ENCODE data around the gene IQCB1. TPM values are rescaled to one million over a fixed set of nuclear protein-coding genes. Genes with fewer than 3 reads are reported as not detected.
"Not testable (repeated sequence)": the region's sequence is repeated elsewhere in the genome, so short reads cannot be mapped to it uniquely, and the experiment has no call there.

Gene IQCB1
- total and polyA plus RNA-seq, 11 donors, result 5.1 to 10.3 (median 6.3) TPM

GRCh38 chr3:121781611-121782010 is 53.2 kb downstream of the IQCB1 start:
- H3K27me3 ChIP-seq, result no peaks in the 10 kb centered on the region
- ATAC-seq (no peak), DNase-seq (no peak)
- 98% methylated on average over 7 of the region's 7 CpGs for WGBS, 4 donors
- intact Hi-C loops (cut with DNase I), result no loop called here
- H3K4me3 ChIP-seq, result no peak overlapping the region
- peaks cover 0 to 94% (median 61%) of the 10 kb centered on the region in 9 donors for H3K36me3 ChIP-seq
- TF ChIP-seq CTCF (IDR thresholded peaks at IDR 0.05), result no peak
- TF ChIP-seq POLR2A (IDR thresholded peaks at IDR 0.05), result no peak
- no peak overlapping the region for H3K27ac ChIP-seq
- peaks cover 0 to 7% (median 0%) of the 10 kb centered on the region in 12 donors for H3K4me1 ChIP-seq
- no peaks in the 10 kb centered on the region for H3K9me3 ChIP-seq

- intact Hi-C loops (cut with DNase I); H3K27me3 ChIP-seq; DNase-seq; H3K4me3 ChIP-seq; H3K27ac ChIP-seq; H3K4me1 ChIP-seq; ATAC-seq; H3K9me3 ChIP-seq: not testable (repeated sequence)
- H3K36me3 ChIP-seq, result peaks cover 0 to 96% (median 88%) of the 10 kb centered on the region in 9 donors
- WGBS, 4 donors, result 98 to 99% (median 98%) methylated on average over 4 of the region's 4 CpGs
Measured at GRCh38 chr3:121775095-121775494, 59.8 kb downstream of the IQCB1 start.

GRCh38 chr3:121769246-121769645 is 65.6 kb downstream of the IQCB1 start:
- intact Hi-C loops (cut with DNase I), result no loop called here
- no peaks in the 10 kb centered on the region for H3K9me3 ChIP-seq
- H3K27ac ChIP-seq, result no peak overlapping the region
- H3K4me1 ChIP-seq, result no peaks in the 10 kb centered on the region
- H3K4me3 ChIP-seq, result no peak overlapping the region
- WGBS, 4 donors, result 94 to 99% (median 97%) methylated on average over 1 of the region's 1 CpG
- H3K36me3 ChIP-seq, result peaks cover 0 to 55% (median 47%) of the 10 kb centered on the region in 9 donors
- TF ChIP-seq POLR2A (IDR thresholded peaks at IDR 0.05), result no peak
- TF ChIP-seq CTCF (IDR thresholded peaks at IDR 0.05), result no peak
- DNase-seq (no peak), ATAC-seq (no peak)
- no peaks in the 10 kb centered on the region for H3K27me3 ChIP-seq

GRCh38 chr3:121768452-121768851 is 66.4 kb downstream of the IQCB1 start:
- ATAC-seq (no peak), DNase-seq (no peak)
- intact Hi-C loops (cut with DNase I), result no loop called here
- Histone ChIP-seq H3K9me3 (no peaks in the 10 kb centered on the region), H3K4me3 (no peak overlapping the region), H3K27me3 (no peaks in the 10 kb centered on the region), H3K27ac (no peak overlapping the region), H3K36me3 (peaks cover 0 to 47% (median 42%) of the 10 kb centered on the region in 9 donors), H3K4me1 (no peaks in the 10 kb centered on the region)
- TF ChIP-seq CTCF (IDR thresholded peaks at IDR 0.05) (no peak), POLR2A (IDR thresholded peaks at IDR 0.05) (no peak)
- 94 to 97% (median 97%) methylated on average over 2 of the region's 2 CpGs for WGBS, 4 donors

- DNase-seq (no peak), ATAC-seq (no peak)
- Histone ChIP-seq H3K9me3 (no peaks in the 10 kb centered on the region), H3K4me1 (peaks cover 0 to 25% (median 0%) of the 10 kb centered on the region in 12 donors), H3K36me3 (no peaks in the 10 kb centered on the region), H3K27ac (peak overlapping the region in 1 of 12 donors; percentile 30), H3K27me3 (no peaks in the 10 kb centered on the region), H3K4me3 (no peak overlapping the region)
- TF ChIP-seq CTCF (IDR thresholded peaks at IDR 0.05) (no peak), POLR2A (IDR thresholded peaks at IDR 0.05) (no peak)
- intact Hi-C loops (cut with DNase I), result no loop called here
- WGBS, 4 donors, result 63 to 73% (median 66%) methylated on average over 3 of the region's 3 CpGs
Measured at GRCh38 chr3:121759541-121760202, 75.2 kb downstream of the IQCB1 start.

All from heart left ventricle (tissue), 16 donors.